HepG2 (cell line): ENCODE results near the gene BUB1B. TPM values are rescaled to one million over a fixed set of nuclear protein-coding genes. Genes with fewer than 3 reads are reported as not detected.

Experiments used
- ATAC-seq: fragments of 200-7000 bp; cut with Tn5 transposase; 3 replicates; pipeline ENCODE4 v1.9.1; 2020; ENCODE audit warnings: mild to moderate bottlenecking, moderate library complexity
- BruUV-seq: library from RNA; stranded (reverse); fragments of 400-500 nt; replicated peaks from 2 replicates; lab custom pipeline; 2021; lab: Mats Ljungman, UMichigan
- CTCF ChIA-PET: fragments of 300-600 bp; formaldehyde crosslinking; extraction: SDS; loops from one replicate; lab custom pipeline; 2021; ENCODE audit warnings: low total read pairs, inconsistent platforms, low intra/inter-chr PET ratio; lab: Yijun Ruan, JAX
- POLR2A ChIA-PET: fragments of 350-600 bp; sonication (Branson Sonifier 250); formaldehyde crosslinking; loops from one replicate; lab custom pipeline; 2020; ENCODE audit warnings: antibody characterized with exemption, inconsistent platforms; lab: Yijun Ruan, JAX
- DNase-seq: peaks from one replicate; pipeline ENCODE4 v3.0.0-alpha.2; 2015; ENCODE audit warnings: low spot score
- FAIRE-seq: peaks from 3 replicates; lab custom pipeline; 2011; peaks lifted over from hg19 to GRCh38; lab: Jason Lieb, UNC
- H2AFZ ChIP-seq: one replicate; pipeline ENCODE4 v1.6.1; 2011; ENCODE audit warnings: low read length, inconsistent platforms
- H3K27ac ChIP-seq: fragments of 300-600 bp; 3 replicates; pipeline ENCODE4 v1.8.0; 2011; ENCODE audit warnings: mixed run types, mild to moderate bottlenecking, mixed read lengths, low read length, inconsistent platforms; ENCODE audit not compliant: insufficient read depth; ENCODE audit errors: extremely low read length
- H3K27me3 ChIP-seq, 2 experiments: fragments of 200-600 bp in 1 of 2; 2 replicates in 1 of 2; 3 replicates in 1 of 2; pipeline versions ENCODE4 v1.6.0 to v1.8.0; 2011; ENCODE audit warnings: low read length in 2 of 2, mild to moderate bottlenecking in 2 of 2, moderate library complexity in 2 of 2, inconsistent platforms in 1 of 2; ENCODE audit not compliant: insufficient read depth in 2 of 2, control insufficient read depth in 1 of 2
- H3K36me3 ChIP-seq, 2 experiments: fragments of 200-600 bp in 1 of 2; replicated peaks in 1 of 2; 2 replicates in 1 of 2; 3 replicates in 1 of 2; pipeline versions ENCODE4 v1.5.1 to v1.8.0; 2011; ENCODE audit warnings: low read length in 2 of 2, inconsistent platforms in 1 of 2; ENCODE audit not compliant: insufficient read depth in 2 of 2, control insufficient read depth in 1 of 2
- H3K4me1 ChIP-seq: 2 replicates; pipeline ENCODE4 v1.5.1; 2012; ENCODE audit warnings: low read length, inconsistent platforms; ENCODE audit not compliant: insufficient read depth
- H3K4me2 ChIP-seq: 2 replicates; pipeline ENCODE4 v1.6.0; 2011; ENCODE audit warnings: low read depth, low read length, inconsistent platforms
- H3K4me3 ChIP-seq, 3 experiments: fragments of 200-600 bp in 1 of 3; sonication (generic), shearing (Covaris generic) in 1 of 3; replicated peaks in 1 of 3; 2 replicates each; pipeline ENCODE4 v1.5.1; 2011 to 2016; ENCODE audit warnings: low read length in 3 of 3, inconsistent platforms in 2 of 3, low read depth in 2 of 3, mild to moderate bottlenecking in 2 of 3, control low read depth in 1 of 3, mixed read lengths in 1 of 3; ENCODE audit not compliant: insufficient read depth in 1 of 3
- H3K79me2 ChIP-seq: one replicate; pipeline ENCODE4 v1.6.1; 2011; ENCODE audit warnings: low read length, inconsistent platforms; ENCODE audit not compliant: insufficient read depth
- H3K9ac ChIP-seq: 2 replicates; pipeline ENCODE4 v1.6.0; 2011; ENCODE audit warnings: mild to moderate bottlenecking, low read depth, low read length, inconsistent platforms; ENCODE audit not compliant: insufficient read depth
- H3K9me3 ChIP-seq: 2 replicates; pipeline ENCODE4 v1.5.1; 2012; ENCODE audit warnings: mild to moderate bottlenecking, low read length
- H4K20me1 ChIP-seq: 2 replicates; pipeline ENCODE4 v1.6.0; 2011; ENCODE audit warnings: inconsistent platforms, mild to moderate bottlenecking, low read length, moderate library complexity; ENCODE audit not compliant: insufficient read depth
- FOXO4 ChIP-seq: sonication (generic); formaldehyde crosslinking; conservative IDR thresholded peaks from 2 replicates; pipeline ENCODE4 v1.8.1; 2023; ENCODE audit warnings: missing genetic modification reagents
- MTF1 ChIP-seq: sonication (generic); formaldehyde crosslinking; IDR thresholded peaks from 2 replicates; pipeline ENCODE4 v1.5.0; 2020; ENCODE audit warnings: missing genetic modification reagents
- NCOR1 ChIP-seq: fragments of 200-600 bp; sonication (generic); IDR thresholded peaks from 2 replicates; pipeline ENCODE4 v1.7.0; 2017; ENCODE audit warnings: antibody characterized with exemption, low read length, borderline replicate concordance
- PBX2 ChIP-seq: IDR thresholded peaks from 2 replicates; pipeline ENCODE4 v1.6.1; 2016; ENCODE audit warnings: control low read depth
- POLR2AphosphoS2 ChIP-seq: IDR thresholded peaks from 2 replicates; pipeline ENCODE4 v1.6.1; 2011; ENCODE audit warnings: low read depth, low read length, improper control_type of control experiment
- RARA ChIP-seq: IDR thresholded peaks from 2 replicates; pipeline ENCODE4 v1.6.1; 2016; ENCODE audit warnings: missing genetic modification reagents, missing compliant biosample characterization
- RXRB ChIP-seq: IDR thresholded peaks from 2 replicates; pipeline ENCODE4 v1.6.1; 2016; ENCODE audit warnings: borderline replicate concordance, missing genetic modification reagents, missing compliant biosample characterization
- SNAPC2 ChIP-seq: sonication (generic); formaldehyde crosslinking; IDR thresholded peaks from 2 replicates; pipeline ENCODE4 v1.8.1; 2022; ENCODE audit warnings: mild to moderate bottlenecking, missing genetic modification reagents
- ZFYVE20 ChIP-seq: sonication (generic); formaldehyde crosslinking; IDR thresholded peaks from 2 replicates; pipeline ENCODE4 v1.8.0; 2023; ENCODE audit warnings: low read depth, mild to moderate bottlenecking, moderate library complexity, missing genetic modification reagents, borderline replicate concordance
- ZNF10 ChIP-seq: sonication (generic); formaldehyde crosslinking; IDR thresholded peaks from 2 replicates; pipeline ENCODE4 v1.4.0; 2020; ENCODE audit warnings: mild to moderate bottlenecking, low read depth, missing genetic modification reagents, borderline replicate concordance
- ZNF282 ChIP-seq: fragments of 450-650 bp; IDR thresholded peaks from 2 replicates; pipeline ENCODE4 v1.6.1; 2018; ENCODE audit not compliant: partially characterized antibody
- ZNF549 ChIP-seq: sonication (generic); formaldehyde crosslinking; IDR thresholded peaks from 2 replicates; pipeline ENCODE4 v1.5.0; 2020; ENCODE audit warnings: missing genetic modification reagents
- ZNF597 ChIP-seq: sonication (generic); formaldehyde crosslinking; IDR thresholded peaks from 2 replicates; pipeline ENCODE4 v1.5.0; 2020; ENCODE audit warnings: missing genetic modification reagents
- WGBS: methylation state at CpG from one replicate; pipeline ENCODE4 v1.1.6; 2017; ENCODE audit warnings: low lambda C conversion rate; 5-methylcytosine and 5-hydroxymethylcytosine counted together
- in situ Hi-C: cut with HindIII; loops from 2 replicates; pipeline ENCODE4 v1.10.0; 2017; ENCODE audit warnings: low pct_unique_long_range_greater_than_20kb; ENCODE audit not compliant: extremely low pct_ligation_motif_present
- intact Hi-C: fragments of 100-400 bp; cut with micrococcal nuclease; formaldehyde crosslinking; loops from one replicate; pipeline ENCODE4 v1.10.0; 2022; ENCODE audit not compliant: unreplicated experiment
- polyA plus RNA-seq, 8 experiments: library from polyadenylated mRNA; depleted of rRNA in 3 of 8; stranded (reverse) in 7 of 8; unstranded in 1 of 8; fragments of >200 nt; fragmentation: Illumina TruSeq in 4 of 8; extraction: Trizol in 4 of 8; gene quantifications; 2 replicates each; pipeline versions ENCODE4 v1.2.1 to v1.2.3, GENCODE V29; 2011 to 2016; ENCODE audit warnings: low read depth in 4 of 8, missing spikeins in 1 of 8, mixed read lengths in 1 of 8; ENCODE audit not compliant: insufficient read depth in 1 of 8
- total RNA-seq, 5 experiments: library from RNA; depleted of rRNA; stranded (reverse); fragments of >200 nt; fragmentation: Illumina TruSeq; extraction: Trizol; gene quantifications; 2 replicates each; pipeline ENCODE4 v1.2.3, GENCODE V29; 2016; ENCODE audit warnings: low read depth in 1 of 5

Gene BUB1B
- total and polyA plus RNA-seq, 2 of the 13 experiments (the other 11 are each of a cell fraction or from before 2014, with no cell fraction given), result 26.2 to 63.5 TPM

GRCh38 chr15:40263024-40263754, 102.3 kb downstream of the BUB1B start:
- H3K27me3 ChIP-seq, result peaks cover 8 to 39% of the 10 kb centered on the region in 2 experiments; a peak in 4 of 5 replicates
- H3K9me3 ChIP-seq, result no peaks in the 10 kb centered on the region
- no peak overlapping the region for H3K4me3 ChIP-seq
- H3K9ac ChIP-seq, result no peak overlapping the region
- H3K27ac ChIP-seq, result no peak overlapping the region
- ATAC-seq, result no peak
- H3K36me3 ChIP-seq, result no peaks in the 10 kb centered on the region
- BruUV-seq, result no TSS peak
- ChIA-PET POLR2A (no interaction called here), CTCF (no interaction called here)
- no peak overlapping the region for H2AFZ ChIP-seq
- H3K4me2 ChIP-seq, result no peak overlapping the region
- in situ Hi-C loops (no loop called here), intact Hi-C loops (no loop called here)
- H3K79me2 ChIP-seq, result no peaks in the 10 kb centered on the region
- WGBS, result 32% methylated on average over 9 of the region's 12 CpGs
- no peaks in the 10 kb centered on the region for H3K4me1 ChIP-seq
- H4K20me1 ChIP-seq, result no peaks in the 10 kb centered on the region
- FAIRE-seq, result no peak
- no peak for DNase-seq
- no peak for TF ChIP-seq POLR2AphosphoS2
- no peak for TF ChIP-seq ZNF597
- no peak for TF ChIP-seq ZNF10
- no peak for TF ChIP-seq RARA (CRISPR knock-in tag)
- TF ChIP-seq ZNF282, result no peak
- TF ChIP-seq FOXO4 (CRISPR knock-in tag), result no peak
- TF ChIP-seq PBX2 (CRISPR knock-in tag), result no peak
- TF ChIP-seq NCOR1, result no peak
- no peak for TF ChIP-seq MTF1 (CRISPR knock-in tag)
- TF ChIP-seq SNAPC2 (CRISPR knock-in tag), result no peak
- no peak for TF ChIP-seq ZFYVE20 (CRISPR knock-in tag)
- no peak for TF ChIP-seq RXRB (CRISPR knock-in tag)
- no peak for TF ChIP-seq ZNF549 (CRISPR knock-in tag)
